GM23338 (cell line): ENCODE measurements around the gene SIRT4. TPM values are rescaled to one million over a fixed set of nuclear protein-coding genes. Genes with fewer than 3 reads are reported as not detected.

ENCODE experiments used
- ATAC-seq: fragments of 200-7000 bp; cut with Tn5 transposase; 3 replicates; pipeline ENCODE4 v1.9.1; 2020
- DNase-seq: peaks from one replicate; pipeline ENCODE4 v3.0.0-alpha.2; 2015; ENCODE audit warnings: low spot score
- H2AFZ ChIP-seq: fragments of 200-600 bp; sonication (generic); 2 replicates; pipeline ENCODE4 v1.8.0; 2016; ENCODE audit warnings: antibody characterized with exemption, mild to moderate bottlenecking, moderate library complexity
- H3F3A ChIP-seq: fragments of 200-600 bp; sonication (generic); replicated peaks from 2 replicates; pipeline ENCODE4 v1.8.0; 2017; ENCODE audit warnings: antibody characterized with exemption, mixed run types, low read depth
- H3K27ac ChIP-seq: fragments of 200-600 bp; sonication (generic); 2 replicates; pipeline ENCODE4 v1.6.1; 2016; ENCODE audit warnings: low read depth
- H3K27me3 ChIP-seq: fragments of 200-600 bp; sonication (generic); 2 replicates; pipeline ENCODE4 v1.8.0; 2016; ENCODE audit warnings: mild to moderate bottlenecking, mixed run types, moderate library complexity; ENCODE audit not compliant: insufficient read depth
- H3K36me3 ChIP-seq: fragments of 200-600 bp; sonication (generic); 2 replicates; pipeline ENCODE4 v1.8.0; 2016; ENCODE audit warnings: mild to moderate bottlenecking; ENCODE audit not compliant: insufficient read depth
- H3K4me1 ChIP-seq: fragments of 200-600 bp; sonication (generic); 2 replicates; pipeline ENCODE4 v1.8.0; 2016; ENCODE audit warnings: mild to moderate bottlenecking, moderate library complexity; ENCODE audit not compliant: insufficient read depth
- H3K4me2 ChIP-seq: fragments of 200-600 bp; sonication (generic); 2 replicates; pipeline ENCODE4 v1.7.1; 2017; ENCODE audit warnings: mixed run types
- H3K4me3 ChIP-seq: fragments of 200-600 bp; sonication (generic); 2 replicates; pipeline ENCODE4 v1.6.1; 2016; ENCODE audit warnings: mixed run types
- H3K79me2 ChIP-seq: fragments of 200-600 bp; sonication (generic); replicated peaks from 2 replicates; pipeline ENCODE4 v1.8.0; 2017; ENCODE audit warnings: mild to moderate bottlenecking; ENCODE audit not compliant: insufficient read depth
- H3K9me2 ChIP-seq: fragments of 200-600 bp; sonication (generic); 2 replicates; pipeline ENCODE4 v1.8.0; 2017; ENCODE audit not compliant: insufficient read depth
- H4K20me1 ChIP-seq: fragments of 200-600 bp; sonication (generic); replicated peaks from 2 replicates; pipeline ENCODE4 v1.8.0; 2017; ENCODE audit warnings: mild to moderate bottlenecking; ENCODE audit not compliant: insufficient read depth
- H3K27ac Mint-ChIP-seq: 2 replicates; pipeline ENCODE4 v1.8.0; 2020; ENCODE audit warnings: inconsistent platforms, mild to moderate bottlenecking, moderate library complexity, mixed read lengths
- H3K27me3 Mint-ChIP-seq: 3 replicates; pipeline ENCODE4 v1.8.0; 2022; ENCODE audit warnings: low read depth, mild to moderate bottlenecking, moderate library complexity, mixed read lengths, inconsistent platforms; ENCODE audit not compliant: insufficient read depth, poor library complexity
- H3K36me3 Mint-ChIP-seq: 3 replicates; pipeline ENCODE4 v1.8.0; 2021; ENCODE audit warnings: low read depth, mild to moderate bottlenecking, inconsistent platforms, moderate library complexity, mixed read lengths
- H3K4me1 Mint-ChIP-seq: 3 replicates; pipeline ENCODE4 v1.8.0; 2020; ENCODE audit warnings: mild to moderate bottlenecking, inconsistent platforms, mixed read lengths
- H3K4me3 Mint-ChIP-seq: 3 replicates; pipeline ENCODE4 v1.8.0; 2021; ENCODE audit warnings: moderate library complexity, mild to moderate bottlenecking, inconsistent platforms, mixed read lengths
- H3K9me3 Mint-ChIP-seq: 3 replicates; pipeline ENCODE4 v1.8.0; 2020; ENCODE audit warnings: moderate library complexity, mild to moderate bottlenecking, inconsistent platforms, mixed read lengths
- CREB1 ChIP-seq: fragments of 250-450 bp; sonication (Bioruptor Pico); IDR thresholded peaks from 2 replicates; pipeline ENCODE4 v1.5.0; 2020; ENCODE audit warnings: low read depth, mild to moderate bottlenecking, moderate library complexity
- EZH2 ChIP-seq: fragments of 200-600 bp; sonication (generic); IDR thresholded peaks from one replicate; pipeline ENCODE4 v1.8.0; 2017; ENCODE audit warnings: antibody characterized with exemption, mild to moderate bottlenecking, low read depth; ENCODE audit not compliant: unreplicated experiment
- JUNB ChIP-seq: IDR thresholded peaks from one replicate; pipeline ENCODE4 v1.6.1; 2016; ENCODE audit warnings: antibody characterized with exemption; ENCODE audit not compliant: unreplicated experiment
- NANOG ChIP-seq: IDR thresholded peaks from 2 replicates; pipeline ENCODE4 v1.6.1; 2016; ENCODE audit warnings: antibody characterized with exemption, borderline replicate concordance
- POLR2AphosphoS5 ChIP-seq: IDR thresholded peaks from 2 replicates; pipeline ENCODE4 v1.6.1; 2016; ENCODE audit warnings: antibody characterized with exemption, low read depth
- STAT1 ChIP-seq: IDR thresholded peaks from one replicate; pipeline ENCODE4 v1.6.1; 2016; ENCODE audit warnings: antibody characterized with exemption; ENCODE audit not compliant: unreplicated experiment
- ZNF331 ChIP-seq: fragments of 250-450 bp; sonication (Bioruptor Pico); IDR thresholded peaks from 2 replicates; pipeline ENCODE4 v1.5.0; 2020; ENCODE audit warnings: low read depth, mild to moderate bottlenecking, moderate library complexity
- polyA plus RNA-seq: library from polyadenylated mRNA; unstranded; fragments of >200 nt; fragmentation: Nextera tagmentation; extraction: Ambion mirVana; gene quantifications from 2 replicates; pipeline ENCODE4 v1.2.1, GENCODE V29; 2016
- total RNA-seq: library from RNA; depleted of rRNA; stranded (reverse); fragments of >200 nt; shearing (Covaris generic); gene quantifications from 2 replicates; pipeline ENCODE4 v1.2.3, GENCODE V29; 2014
- TF ChIP-seq, protein P1 (sequence below), 2 experiments: fragments of 200-600 bp in 1 of 2; sonication (generic) in 1 of 2; conservative IDR thresholded peaks; 2 replicates each; pipeline versions ENCODE4 v1.5.1 to v1.6.1; 2016 to 2017; ENCODE audit warnings: antibody characterized with exemption in 2 of 2, low read depth in 2 of 2, mild to moderate bottlenecking in 2 of 2, moderate library complexity in 1 of 2
- TF ChIP-seq, protein P2 (sequence below): IDR thresholded peaks from one replicate; pipeline ENCODE4 v1.6.1; 2018; ENCODE audit warnings: antibody characterized with exemption; ENCODE audit not compliant: unreplicated experiment
- TF ChIP-seq, protein P3 (sequence below): IDR thresholded peaks from 2 replicates; pipeline ENCODE4 v1.6.1; 2016; ENCODE audit warnings: antibody characterized with exemption

Gene SIRT4
- total and polyA plus RNA-seq, 2 experiments from 2014 or later = 2.0 to 3.0 TPM

DNA sequence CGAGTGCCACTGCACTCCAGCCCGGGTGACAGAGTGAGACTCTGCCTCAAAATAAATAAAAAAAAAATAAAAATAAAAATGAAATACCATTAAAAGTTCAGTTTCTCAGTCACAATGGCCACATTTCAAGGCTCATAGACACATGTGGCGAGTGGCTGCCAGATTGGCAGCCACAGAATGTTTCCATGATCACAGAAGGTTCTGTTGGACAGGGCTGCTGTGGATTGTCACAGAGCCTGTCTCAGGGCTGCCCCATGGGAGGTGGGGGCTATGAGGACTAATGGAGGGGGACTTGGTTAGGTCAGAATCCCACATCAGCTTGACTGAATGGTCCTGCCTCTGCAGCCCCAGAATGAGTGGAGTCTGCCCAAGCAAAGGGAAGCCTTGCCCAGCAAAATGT is 29.3 kb downstream of the SIRT4 start (continued):
- no peak for TF ChIP-seq EZH2

DNA sequence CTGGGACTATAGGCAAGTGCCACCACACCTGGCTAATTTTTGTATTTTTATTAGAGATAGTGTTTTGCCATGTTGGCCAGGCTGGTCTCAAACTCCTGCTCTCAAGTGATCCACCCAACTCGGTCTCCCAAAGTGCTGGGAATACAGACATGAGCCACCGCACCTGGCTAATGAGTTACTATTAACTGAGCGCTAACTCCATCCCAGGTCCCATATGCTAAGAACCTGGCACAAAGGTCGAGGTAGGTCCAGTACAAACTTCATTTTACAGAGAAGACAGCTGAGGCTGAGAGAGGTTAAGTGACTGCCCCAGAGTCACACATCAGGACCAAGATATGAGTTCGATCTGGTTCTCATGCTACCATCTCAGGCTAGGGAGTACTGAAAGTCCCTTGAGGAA is 29.9 kb downstream of the SIRT4 start:
- TF ChIP-seq, protein P1, sequence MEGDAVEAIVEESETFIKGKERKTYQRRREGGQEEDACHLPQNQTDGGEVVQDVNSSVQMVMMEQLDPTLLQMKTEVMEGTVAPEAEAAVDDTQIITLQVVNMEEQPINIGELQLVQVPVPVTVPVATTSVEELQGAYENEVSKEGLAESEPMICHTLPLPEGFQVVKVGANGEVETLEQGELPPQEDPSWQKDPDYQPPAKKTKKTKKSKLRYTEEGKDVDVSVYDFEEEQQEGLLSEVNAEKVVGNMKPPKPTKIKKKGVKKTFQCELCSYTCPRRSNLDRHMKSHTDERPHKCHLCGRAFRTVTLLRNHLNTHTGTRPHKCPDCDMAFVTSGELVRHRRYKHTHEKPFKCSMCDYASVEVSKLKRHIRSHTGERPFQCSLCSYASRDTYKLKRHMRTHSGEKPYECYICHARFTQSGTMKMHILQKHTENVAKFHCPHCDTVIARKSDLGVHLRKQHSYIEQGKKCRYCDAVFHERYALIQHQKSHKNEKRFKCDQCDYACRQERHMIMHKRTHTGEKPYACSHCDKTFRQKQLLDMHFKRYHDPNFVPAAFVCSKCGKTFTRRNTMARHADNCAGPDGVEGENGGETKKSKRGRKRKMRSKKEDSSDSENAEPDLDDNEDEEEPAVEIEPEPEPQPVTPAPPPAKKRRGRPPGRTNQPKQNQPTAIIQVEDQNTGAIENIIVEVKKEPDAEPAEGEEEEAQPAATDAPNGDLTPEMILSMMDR (conservative IDR thresholded peaks at IDR 0.05; ENCODE audit: low read depth in 2 of 2) = no peak
- TF ChIP-seq, protein P2, sequence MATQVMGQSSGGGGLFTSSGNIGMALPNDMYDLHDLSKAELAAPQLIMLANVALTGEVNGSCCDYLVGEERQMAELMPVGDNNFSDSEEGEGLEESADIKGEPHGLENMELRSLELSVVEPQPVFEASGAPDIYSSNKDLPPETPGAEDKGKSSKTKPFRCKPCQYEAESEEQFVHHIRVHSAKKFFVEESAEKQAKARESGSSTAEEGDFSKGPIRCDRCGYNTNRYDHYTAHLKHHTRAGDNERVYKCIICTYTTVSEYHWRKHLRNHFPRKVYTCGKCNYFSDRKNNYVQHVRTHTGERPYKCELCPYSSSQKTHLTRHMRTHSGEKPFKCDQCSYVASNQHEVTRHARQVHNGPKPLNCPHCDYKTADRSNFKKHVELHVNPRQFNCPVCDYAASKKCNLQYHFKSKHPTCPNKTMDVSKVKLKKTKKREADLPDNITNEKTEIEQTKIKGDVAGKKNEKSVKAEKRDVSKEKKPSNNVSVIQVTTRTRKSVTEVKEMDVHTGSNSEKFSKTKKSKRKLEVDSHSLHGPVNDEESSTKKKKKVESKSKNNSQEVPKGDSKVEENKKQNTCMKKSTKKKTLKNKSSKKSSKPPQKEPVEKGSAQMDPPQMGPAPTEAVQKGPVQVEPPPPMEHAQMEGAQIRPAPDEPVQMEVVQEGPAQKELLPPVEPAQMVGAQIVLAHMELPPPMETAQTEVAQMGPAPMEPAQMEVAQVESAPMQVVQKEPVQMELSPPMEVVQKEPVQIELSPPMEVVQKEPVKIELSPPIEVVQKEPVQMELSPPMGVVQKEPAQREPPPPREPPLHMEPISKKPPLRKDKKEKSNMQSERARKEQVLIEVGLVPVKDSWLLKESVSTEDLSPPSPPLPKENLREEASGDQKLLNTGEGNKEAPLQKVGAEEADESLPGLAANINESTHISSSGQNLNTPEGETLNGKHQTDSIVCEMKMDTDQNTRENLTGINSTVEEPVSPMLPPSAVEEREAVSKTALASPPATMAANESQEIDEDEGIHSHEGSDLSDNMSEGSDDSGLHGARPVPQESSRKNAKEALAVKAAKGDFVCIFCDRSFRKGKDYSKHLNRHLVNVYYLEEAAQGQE = no peak
- TF ChIP-seq JUNB (no peak), NANOG (no peak), CREB1 (CRISPR knock-in tag) (no peak), STAT1 (no peak), POLR2AphosphoS5 (no peak), ZNF331 (no peak)
- TF ChIP-seq, protein P3, sequence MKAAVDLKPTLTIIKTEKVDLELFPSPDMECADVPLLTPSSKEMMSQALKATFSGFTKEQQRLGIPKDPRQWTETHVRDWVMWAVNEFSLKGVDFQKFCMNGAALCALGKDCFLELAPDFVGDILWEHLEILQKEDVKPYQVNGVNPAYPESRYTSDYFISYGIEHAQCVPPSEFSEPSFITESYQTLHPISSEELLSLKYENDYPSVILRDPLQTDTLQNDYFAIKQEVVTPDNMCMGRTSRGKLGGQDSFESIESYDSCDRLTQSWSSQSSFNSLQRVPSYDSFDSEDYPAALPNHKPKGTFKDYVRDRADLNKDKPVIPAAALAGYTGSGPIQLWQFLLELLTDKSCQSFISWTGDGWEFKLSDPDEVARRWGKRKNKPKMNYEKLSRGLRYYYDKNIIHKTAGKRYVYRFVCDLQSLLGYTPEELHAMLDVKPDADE = no peak
- Mint-ChIP-seq H3K4me1 (no peaks in the 10 kb centered on the region), H3K4me3 (no peak overlapping the region), H3K27me3 (peaks cover 12% of the 10 kb centered on the region), H3K9me3 (peaks cover 16% of the 10 kb centered on the region), H3K27ac (no peak overlapping the region), H3K36me3 (peaks cover 13% of the 10 kb centered on the region; the same call in 2 of the 3 replicates)
- no peaks in the 10 kb centered on the region for H4K20me1 ChIP-seq
- no peak overlapping the region for H2AFZ ChIP-seq
- no peaks in the 10 kb centered on the region for H3K4me1 ChIP-seq
- H3K27me3 ChIP-seq = no peaks in the 10 kb centered on the region
- ATAC-seq = no peak
- H3F3A ChIP-seq = no peaks in the 10 kb centered on the region
- H3K27ac ChIP-seq = no peak overlapping the region
- no peaks in the 10 kb centered on the region for H3K9me2 ChIP-seq
- H3K4me3 ChIP-seq = no peak overlapping the region
- no peaks in the 10 kb centered on the region for H3K79me2 ChIP-seq
- no peak for DNase-seq
- no peaks in the 10 kb centered on the region for H3K36me3 ChIP-seq
- no peak overlapping the region for H3K4me2 ChIP-seq
